Right atrium auricular region (tissue), 2 donors: ENCODE results near the gene GSTK1. TPM values are rescaled to one million over a fixed set of nuclear protein-coding genes. Genes with fewer than 3 reads are reported as not detected.

ENCODE experiments used
- DNase-seq: peaks from one replicate; pipeline ENCODE4 v3.0.0-alpha.2; 2019; ENCODE audit warnings: low spot score
- H3K27ac ChIP-seq, 2 donors: fragments of 200-600 bp; sonication (generic); 1 replicate in 1 of 2; 2 replicates in 1 of 2; pipeline ENCODE4 v1.5.1; 2016 to 2019
- H3K27me3 ChIP-seq, 2 donors: fragments of 200-600 bp; sonication (generic); one replicate each; pipeline versions ENCODE4 v1.5.1 to v1.6.0; 2017 to 2019
- H3K36me3 ChIP-seq: fragments of 200-600 bp; sonication (generic); one replicate; pipeline ENCODE4 v1.5.1; 2016
- H3K4me1 ChIP-seq, 2 donors: fragments of 200-600 bp; sonication (generic); one replicate each; pipeline versions ENCODE4 v1.5.1 to v1.6.0; 2017 to 2019
- H3K4me3 ChIP-seq, 2 donors: fragments of 200-600 bp; sonication (generic); 1 replicate in 1 of 2; 2 replicates in 1 of 2; pipeline ENCODE4 v1.5.1; 2017 to 2019; ENCODE audit warnings: mild to moderate bottlenecking in 1 of 2, moderate library complexity in 1 of 2
- H3K9me3 ChIP-seq, 2 donors: fragments of 200-600 bp; sonication (generic); one replicate each; pipeline ENCODE4 v1.5.1; 2019
- CTCF ChIP-seq, 2 donors: fragments of 200-600 bp; sonication (generic); IDR thresholded peaks; one replicate each; pipeline ENCODE4 v1.5.1; 2019; ENCODE audit warnings: antibody characterized with exemption in 2 of 2
- total RNA-seq, 2 donors: library from RNA; depleted of rRNA; stranded (reverse); fragments of >200 nt; gene quantifications; one replicate each; pipeline ENCODE4 v1.1.0, GENCODE V29; 2016

The GSTK1 gene
- total RNA-seq, 2 donors from 2014 or later, result 169 to 270 TPM

GRCh38 chr7:143316492-143316891 lies 53.3 kb downstream of the GSTK1 start:
- Histone ChIP-seq H3K9me3 (no peaks in the 10 kb centered on the region), H3K27ac (no peak overlapping the region), H3K4me1 (no peaks in the 10 kb centered on the region), H3K4me3 (no peak overlapping the region), H3K27me3 (no peaks in the 10 kb centered on the region), H3K36me3 (no peaks in the 10 kb centered on the region)
- peak; percentile 28 for DNase-seq
- TF ChIP-seq CTCF (IDR thresholded peaks at IDR 0.05), result no peak

- no peaks in the 10 kb centered on the region for H3K36me3 ChIP-seq
- no peak overlapping the region for H3K27ac ChIP-seq
- no peaks in the 10 kb centered on the region for H3K9me3 ChIP-seq
- TF ChIP-seq CTCF (IDR thresholded peaks at IDR 0.05), result no peak
- no peaks in the 10 kb centered on the region for H3K27me3 ChIP-seq
- H3K4me1 ChIP-seq, result peaks cover 0 to 11% of the 10 kb centered on the region in 2 donors
- DNase-seq, result peak; percentile 54
- H3K4me3 ChIP-seq, result no peak overlapping the region
Observed at GRCh38 chr7:143318661-143319060, 55.4 kb downstream of the GSTK1 start.

Other genes with a start within 250 kb of the GSTK1 start
- not detected for gene OR9A2, start 236.3 kb upstream of the GSTK1 start, total RNA-seq
- gene OR6V1, start 211.1 kb upstream of the GSTK1 start, total RNA-seq, result not detected
- not detected for gene PIP, start 131.4 kb upstream of the GSTK1 start, total RNA-seq
- gene TAS2R39, start 80.0 kb upstream of the GSTK1 start, total RNA-seq, result not detected
- not detected for gene TAS2R40, start 41.4 kb upstream of the GSTK1 start, total RNA-seq
- gene TMEM139, start 21.5 kb downstream of the GSTK1 start, total RNA-seq, result 10 to 100 TPM in 1 of 2 donors, 1 to 10 TPM in 1; 7.8 to 12.3 TPM
- 1 to 10 TPM; 5.2 to 7.6 TPM for gene CASP2, start 24.9 kb downstream of the GSTK1 start, total RNA-seq
- gene CLCN1, start 52.7 kb downstream of the GSTK1 start, total RNA-seq, result not detected
- gene FAM131B, start 99.3 kb downstream of the GSTK1 start, total RNA-seq, result under 1 TPM; 0.08 to 0.48 TPM
- 10 to 100 TPM; 48.3 to 93.7 TPM for gene ZYX, start 117.9 kb downstream of the GSTK1 start, total RNA-seq
- under 1 TPM in 1 of 2 donors, not detected in 1; 0.71 TPM for gene EPHA1, start 145.4 kb downstream of the GSTK1 start, total RNA-seq
- not detected for gene TAS2R60, start 180.0 kb downstream of the GSTK1 start, total RNA-seq
- gene TAS2R41, start 214.4 kb downstream of the GSTK1 start, total RNA-seq, result not detected